HG03045 (cell line): Measurements from ENCODE around the gene NAT9.

Experiments
- ATAC-seq: cut with Tn5 transposase; IDR thresholded peaks from one replicate; pipeline ENCODE4 v1.9.1; 2021; ENCODE audit warnings: mild to moderate bottlenecking, moderate library complexity; ENCODE audit not compliant: unreplicated experiment

NAT9 gene

GRCh38 chr17:74746922-74747321 lies 29.2 kb downstream of the NAT9 start:
- ATAC-seq: no peak

- ATAC-seq: no peak
Measured at GRCh38 chr17:74746376-74746775, 29.8 kb downstream of the NAT9 start.

GRCh38 chr17:74745548-74746177 lies 30.5 kb downstream of the NAT9 start:
- no peak for ATAC-seq

- ATAC-seq: no peak
Measured at GRCh38 chr17:74744714-74745547, 31.2 kb downstream of the NAT9 start.

GRCh38 chr17:74744349-74744713 lies 31.8 kb downstream of the NAT9 start:
- no peak for ATAC-seq

- no peak for ATAC-seq
Measured at GRCh38 chr17:74743755-74744154, 32.4 kb downstream of the NAT9 start.

GRCh38 chr17:74742978-74743545 lies 33.1 kb downstream of the NAT9 start:
- ATAC-seq: no peak

- no peak for ATAC-seq
Measured at GRCh38 chr17:74742153-74742515, 34.0 kb downstream of the NAT9 start.

GRCh38 chr17:74740641-74741387 lies 35.3 kb downstream of the NAT9 start:
- no peak for ATAC-seq

- no peak for ATAC-seq
Measured at GRCh38 chr17:74740173-74740572, 36.0 kb downstream of the NAT9 start.

GRCh38 chr17:74739227-74739831 lies 36.8 kb downstream of the NAT9 start:
- no peak for ATAC-seq

GRCh38 chr17:74738051-74738996 lies 37.8 kb downstream of the NAT9 start:
- no peak for ATAC-seq

GRCh38 chr17:74737299-74738050 lies 38.7 kb downstream of the NAT9 start:
- no peak for ATAC-seq

- no peak for ATAC-seq
Measured at GRCh38 chr17:74736513-74737298, 39.4 kb downstream of the NAT9 start, which contains the start of gene RAB37. TSS of gene RAB37 (plus strand) at chr17:74737256. CDS start at chr17:74737273, 17 bp downstream.

GRCh38 chr17:74734256-74734655 lies 41.9 kb downstream of the NAT9 start:
- no peak for ATAC-seq

GRCh38 chr17:74733365-74734122 lies 42.6 kb downstream of the NAT9 start:
- ATAC-seq: no peak

- no peak for ATAC-seq
Measured at GRCh38 chr17:74732042-74732867, 43.9 kb downstream of the NAT9 start.
